GM12878 (cell line): ENCODE data around the gene BCAN. TPM values are rescaled to one million over a fixed set of nuclear protein-coding genes. Genes with fewer than 3 reads are reported as not detected.

Experiments
- ATAC-seq: fragments of 200-7000 bp; cut with Tn5 transposase; 3 replicates; pipeline ENCODE4 v1.9.1; 2020; ENCODE audit warnings: mild to moderate bottlenecking, moderate library complexity
- BruUV-seq: library from RNA; stranded (reverse); fragments of 400-500 nt; replicated peaks from 2 replicates; lab custom pipeline; 2021; lab: Mats Ljungman, UMichigan
- CTCF ChIA-PET: fragments of 300-600 bp; sonication (Branson Sonifier 250); formaldehyde crosslinking; extraction: SDS; loops from one replicate; lab custom pipeline; 2021; ENCODE audit warnings: inconsistent platforms; lab: Yijun Ruan, JAX
- POLR2A ChIA-PET: fragments of 350-600 bp; formaldehyde crosslinking; extraction: SDS; loops from one replicate; lab custom pipeline; 2021; ENCODE audit warnings: inconsistent platforms; lab: Charles Lee
- RAD21 ChIA-PET: fragments of 300-600 bp; sonication (Branson Sonifier 250); formaldehyde crosslinking; loops from one replicate; lab custom pipeline; 2023; ENCODE audit warnings: antibody characterized with exemption; ENCODE audit not compliant: unreplicated experiment; lab: Charles Lee
- SMC1A ChIA-PET: fragments of 300-600 bp; sonication (Branson Sonifier 250); formaldehyde crosslinking; loops from one replicate; lab custom pipeline; 2023; ENCODE audit not compliant: unreplicated experiment, uncharacterized antibody; lab: Charles Lee
- DNase-seq: peaks from one replicate; pipeline ENCODE4 v3.0.0-alpha.2; 2011; ENCODE audit warnings: low read depth, low spot score
- FAIRE-seq: peaks from 3 replicates; lab custom pipeline; 2011; peaks lifted over from hg19 to GRCh38; lab: Jason Lieb, UNC
- H2AFZ ChIP-seq: 2 replicates; pipeline ENCODE4 v1.6.0; 2011; ENCODE audit warnings: low read depth, low read length, control low read depth; ENCODE audit not compliant: control insufficient read depth
- H3K27ac ChIP-seq: 2 replicates; pipeline ENCODE4 v1.5.1; 2011; ENCODE audit warnings: control low read depth; ENCODE audit not compliant: control insufficient read depth, insufficient read depth
- H3K27me3 ChIP-seq, 2 experiments: replicated peaks in 1 of 2; 2 replicates each; pipeline versions ENCODE4 v1.6.0 to v1.6.1; 2011; ENCODE audit warnings: low read length in 1 of 2; ENCODE audit not compliant: control insufficient read depth in 2 of 2, insufficient read depth in 2 of 2
- H3K36me3 ChIP-seq, 2 experiments: 2 replicates each; pipeline ENCODE4 v1.5.1; 2011; ENCODE audit warnings: low read length in 1 of 2; ENCODE audit not compliant: control insufficient read depth in 2 of 2, insufficient read depth in 2 of 2
- H3K4me1 ChIP-seq: 2 replicates; pipeline ENCODE4 v1.6.1; 2011; ENCODE audit warnings: mild to moderate bottlenecking, low read length, moderate library complexity, mixed read lengths; ENCODE audit not compliant: control insufficient read depth, insufficient read depth
- H3K4me2 ChIP-seq: 2 replicates; pipeline ENCODE4 v1.6.0; 2011; ENCODE audit warnings: control low read depth; ENCODE audit not compliant: control insufficient read depth, insufficient read depth
- H3K4me3 ChIP-seq: fragments of 200-600 bp; sonication (generic); 2 replicates; pipeline ENCODE4 v1.5.1; 2016
- H3K79me2 ChIP-seq: 2 replicates; pipeline ENCODE4 v1.6.0; 2011; ENCODE audit warnings: low read length; ENCODE audit not compliant: control insufficient read depth, insufficient read depth
- H3K9ac ChIP-seq: 2 replicates; pipeline ENCODE4 v1.8.0; 2011; ENCODE audit warnings: low read length, control low read depth, mixed read lengths; ENCODE audit not compliant: control insufficient read depth, insufficient read depth
- H3K9me3 ChIP-seq: replicated peaks from 3 replicates; pipeline ENCODE4 v1.5.1; 2011; ENCODE audit warnings: mild to moderate bottlenecking, low read length; ENCODE audit not compliant: control insufficient read depth, insufficient read depth
- H4K20me1 ChIP-seq: 2 replicates; pipeline ENCODE4 v1.6.0; 2011; ENCODE audit not compliant: control insufficient read depth, insufficient read depth
- ATF2 ChIP-seq: IDR thresholded peaks from 2 replicates; pipeline ENCODE4 v1.6.1; 2012; ENCODE audit warnings: low read length, inconsistent platforms
- BACH1 ChIP-seq: fragments of 450-650 bp; IDR thresholded peaks from 2 replicates; pipeline ENCODE4 v1.6.1; 2017; ENCODE audit warnings: mild to moderate bottlenecking, borderline replicate concordance
- CEBPB ChIP-seq, 2 experiments: fragments of 150-350 bp in 1 of 2; IDR thresholded peaks; 2 replicates each; pipeline ENCODE4 v1.6.1; 2012 to 2014; ENCODE audit warnings: low read depth in 2 of 2, low read length in 2 of 2, borderline replicate concordance in 1 of 2, inconsistent platforms in 1 of 2
- NFIC ChIP-seq: IDR thresholded peaks from 2 replicates; pipeline ENCODE4 v1.6.1; 2012; ENCODE audit warnings: low read depth, mild to moderate bottlenecking, inconsistent platforms, low read length, moderate library complexity
- PAX8 ChIP-seq: fragments of 450-650 bp; IDR thresholded peaks from 2 replicates; pipeline ENCODE4 v1.6.1; 2017; ENCODE audit warnings: mild to moderate bottlenecking, moderate library complexity
- POLR2A ChIP-seq: IDR thresholded peaks from 2 replicates; pipeline ENCODE4 v1.6.1; 2011; ENCODE audit warnings: low read depth, mild to moderate bottlenecking, low read length
- RBBP5 ChIP-seq: fragments of 200-600 bp; sonication (generic); conservative IDR thresholded peaks from 2 replicates; pipeline ENCODE4 v1.6.1; 2016
- TAF1 ChIP-seq: IDR thresholded peaks from 2 replicates; pipeline ENCODE4 v1.6.1; 2011; ENCODE audit warnings: mild to moderate bottlenecking, low read depth, low read length, borderline replicate concordance
- ZBTB33 ChIP-seq: fragments of 450-650 bp; IDR thresholded peaks from 2 replicates; pipeline ENCODE4 v1.6.1; 2017; ENCODE audit warnings: mild to moderate bottlenecking
- WGBS: methylation state at CpG from one replicate; pipeline ENCODE4 v1.1.6; 2016; ENCODE audit warnings: low lambda C conversion rate; ENCODE audit not compliant: insufficient replicate concordance, insufficient coverage; ENCODE audit errors: missing lambda C conversion rate; 5-methylcytosine and 5-hydroxymethylcytosine counted together
- in situ Hi-C: fragments of 300-500 bp; cut with MboI; formaldehyde crosslinking; loops from 9 replicates; pipeline ENCODE4 v1.14.3; 2018; ENCODE audit warnings: mixed read lengths
- intact Hi-C: fragments of 100-400 bp; cut with micrococcal nuclease; formaldehyde crosslinking; loops from one replicate; pipeline ENCODE4 v1.14.2; 2022; ENCODE audit not compliant: unreplicated experiment
- polyA plus RNA-seq, 11 experiments: library from polyadenylated mRNA; depleted of rRNA in 4 of 11; unstranded in 6 of 11; stranded (reverse) in 5 of 11; fragments of >200 nt; fragmentation: Nextera tagmentation in 4 of 11; fragmentation: Illumina TruSeq in 1 of 11; extraction: Ambion mirVana in 4 of 11; extraction: Trizol in 1 of 11; gene quantifications; 1 replicate in 1 of 11; 2 replicates in 10 of 11; pipeline versions ENCODE4 v1.2.1 to v1.2.3, GENCODE V29; 2011 to 2016; ENCODE audit warnings: inconsistent platforms in 2 of 11, missing spikeins in 2 of 11, low read depth in 1 of 11
- total RNA-seq, 4 experiments: library from RNA; depleted of rRNA in 3 of 4; stranded (reverse); fragments of >200 nt in 3 of 4; fragmentation: Illumina TruSeq in 1 of 4; extraction: Trizol in 1 of 4; gene quantifications; 2 replicates each; pipeline versions ENCODE4 v1.2.1 to v1.2.3, GENCODE V29; 2013 to 2021

BCAN gene
- total and polyA plus RNA-seq, 10 of the 15 experiments (the other 5 are each of a cell fraction or from before 2014, with no cell fraction given): 0.05 to 1.3 (median 0.18) TPM; not detected in 1

GRCh38 chr1:156645666-156646065, 3.7 kb downstream of the BCAN start (continued):
- TF ChIP-seq BACH1: no peak

- ChIA-PET CTCF (no interaction called here), POLR2A (no interaction called here)
Observed at GRCh38 chr1:156646738-156647211, 4.9 kb downstream of the BCAN start.

More at GRCh38 chr1:156646738-156647211, 4.9 kb downstream of the BCAN start:
- intact Hi-C loops (no loop called here), in situ Hi-C loops (no loop called here)
- H3K36me3 ChIP-seq: no peaks in the 10 kb centered on the region
- H2AFZ ChIP-seq: no peak overlapping the region
- H3K4me1 ChIP-seq: peaks cover 8% of the 10 kb centered on the region
- DNase-seq (no peak), ATAC-seq (no peak), FAIRE-seq (no peak)
- H3K4me3 ChIP-seq: no peak overlapping the region
- no TSS peak for BruUV-seq
- no peak for TF ChIP-seq RBBP5
- no peak for TF ChIP-seq PAX8
- no peak for TF ChIP-seq NFIC
- TF ChIP-seq ATF2: no peak
- TF ChIP-seq TAF1: no peak
- no peak for TF ChIP-seq POLR2A
- TF ChIP-seq CEBPB (IDR thresholded peaks at IDR 0.05; ENCODE audit: borderline replicate concordance in 1 of 2, low read depth in 2 of 2, low read length in 2 of 2): no peak
- TF ChIP-seq ZBTB33: no peak
- ChIA-PET SMC1A (no interaction called here), RAD21 (no interaction called here)
- H3K79me2 ChIP-seq: no peaks in the 10 kb centered on the region
- no peak overlapping the region for H3K27ac ChIP-seq
- no peaks in the 10 kb centered on the region; a peak in 1 of 4 replicates for H3K27me3 ChIP-seq
- H3K4me2 ChIP-seq: no peak overlapping the region
- H4K20me1 ChIP-seq: no peaks in the 10 kb centered on the region; the same call in 1 of the 2 replicates
- 80% methylated on average over 39 of the region's 51 CpGs for WGBS
- no peak overlapping the region for H3K9ac ChIP-seq
- H3K9me3 ChIP-seq: no peaks in the 10 kb centered on the region
